ENCODE data around the gene NPSR1.

The NPSR1 gene

GRCh38 chr7:34747867-34748727, 90.1 kb downstream of the NPSR1 start:
- no peak overlapping the region for H3K4me3 ChIP-seq (ENCODE audit: low read depth, low read length)
- TF ChIP-seq MYC (IDR thresholded peaks at IDR 0.05; ENCODE audit: low read depth, low read length) = no peak
- no peak for TF ChIP-seq MAX (IDR thresholded peaks at IDR 0.05; ENCODE audit: low read depth, low read length)
- no peak for DNase-seq (ENCODE audit: low read depth)

DNA sequence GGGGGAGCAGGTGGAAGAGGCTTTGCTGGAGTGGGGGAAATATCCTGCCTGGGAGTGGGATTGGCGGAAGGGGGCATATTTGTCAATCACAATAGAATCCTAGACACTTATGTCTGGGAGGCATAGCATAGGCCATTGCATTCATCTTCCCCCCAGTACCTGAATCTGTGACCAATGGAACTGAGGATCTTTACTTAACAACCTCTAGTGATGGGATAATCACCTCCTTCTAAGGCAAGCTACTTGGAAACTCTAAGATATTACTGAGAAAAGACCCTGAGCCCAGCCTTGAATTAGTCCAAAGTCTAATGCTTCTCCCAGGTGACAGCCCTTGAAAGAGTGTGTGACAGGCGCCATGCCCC, 90.7 kb downstream of the NPSR1 start:
- TF ChIP-seq POLR2A (IDR thresholded peaks at IDR 0.05; ENCODE audit: extremely low read depth, insufficient read length) = no peak
- no peak for TF ChIP-seq CTCF (IDR thresholded peaks at IDR 0.05; ENCODE audit: low read depth, low read length)
- no peak for TF ChIP-seq MAX (IDR thresholded peaks at IDR 0.05; ENCODE audit: low read depth, low read length)
- TF ChIP-seq MYC (IDR thresholded peaks at IDR 0.05; ENCODE audit: low read depth, low read length) = no peak
- DNase-seq (ENCODE audit: low read depth) = no peak
- no peak overlapping the region for H3K4me3 ChIP-seq (ENCODE audit: low read depth, low read length)

GRCh38 chr7:34749446-34749845, 91.4 kb downstream of the NPSR1 start:
- DNase-seq (ENCODE audit: low read depth) = no peak
- no peak overlapping the region for H3K4me3 ChIP-seq (ENCODE audit: low read depth, low read length)
- TF ChIP-seq CTCF (IDR thresholded peaks at IDR 0.05; ENCODE audit: low read depth, low read length) (no peak), POLR2A (IDR thresholded peaks at IDR 0.05; ENCODE audit: extremely low read depth, insufficient read length) (no peak), MAX (IDR thresholded peaks at IDR 0.05; ENCODE audit: low read depth, low read length) (no peak), MYC (IDR thresholded peaks at IDR 0.05; ENCODE audit: low read depth, low read length) (no peak)

DNA sequence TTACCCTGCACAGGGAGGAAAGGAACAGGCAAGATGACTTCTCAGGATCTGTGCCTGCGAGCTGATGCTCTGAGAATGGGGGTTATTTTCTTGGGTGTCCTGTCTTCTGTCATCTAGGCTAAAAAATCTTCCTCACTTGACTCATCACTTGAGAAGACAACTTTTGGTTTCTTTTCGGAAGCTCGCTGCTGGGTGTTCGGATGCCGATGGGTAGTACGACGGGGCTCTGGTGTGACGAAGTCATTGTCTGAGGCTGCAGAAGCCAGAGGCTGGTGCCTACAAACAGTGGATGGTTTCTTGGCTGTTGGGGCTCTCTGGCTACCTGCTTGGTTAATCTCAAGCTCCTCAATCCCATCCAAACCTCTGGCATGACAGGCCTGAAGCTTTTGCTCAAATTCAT, 92.2 kb downstream of the NPSR1 start:
- TF ChIP-seq MAX (IDR thresholded peaks at IDR 0.05; ENCODE audit: low read depth, low read length) (no peak), CTCF (IDR thresholded peaks at IDR 0.05; ENCODE audit: low read depth, low read length) (no peak), MYC (IDR thresholded peaks at IDR 0.05; ENCODE audit: low read depth, low read length) (no peak), POLR2A (IDR thresholded peaks at IDR 0.05; ENCODE audit: extremely low read depth, insufficient read length) (no peak)
- DNase-seq (ENCODE audit: low read depth) = no peak
- H3K4me3 ChIP-seq (ENCODE audit: low read depth, low read length) = no peak overlapping the region

DNA sequence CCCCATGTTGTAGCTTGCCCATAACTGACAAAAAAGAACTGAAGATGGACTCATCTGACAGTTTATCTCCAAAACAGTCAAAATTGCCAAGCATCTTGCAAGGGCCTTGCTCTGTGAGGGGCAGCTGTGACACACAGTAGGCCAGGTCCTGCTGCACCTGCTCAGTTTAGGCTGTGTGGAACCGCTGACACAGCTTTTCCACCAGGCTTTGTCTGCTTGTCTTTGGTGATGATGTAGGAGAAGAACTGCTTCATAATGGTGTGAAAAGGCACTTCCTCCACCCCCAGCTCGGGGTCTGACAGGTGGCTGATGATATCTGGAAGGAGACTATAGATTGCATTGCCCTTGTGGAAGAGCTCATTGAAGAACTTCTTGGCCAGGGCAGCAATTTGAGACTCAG, 92.6 kb downstream of the NPSR1 start:
- no peak overlapping the region for H3K4me3 ChIP-seq (ENCODE audit: low read depth, low read length)
- TF ChIP-seq CTCF (IDR thresholded peaks at IDR 0.05; ENCODE audit: low read depth, low read length) (no peak), MYC (IDR thresholded peaks at IDR 0.05; ENCODE audit: low read depth, low read length) (no peak), MAX (IDR thresholded peaks at IDR 0.05; ENCODE audit: low read depth, low read length) (no peak), POLR2A (IDR thresholded peaks at IDR 0.05; ENCODE audit: extremely low read depth, insufficient read length) (no peak)

More for the DNA sequence above, 92.6 kb downstream of the NPSR1 start:
- DNase-seq (ENCODE audit: low read depth) = no peak
